ENCODE results near the gene NEMP1.
"Not testable (repeated sequence)": the region's sequence is repeated elsewhere in the genome, so short reads cannot be mapped to it uniquely, and the experiment has no call there.

Gene NEMP1

DNA sequence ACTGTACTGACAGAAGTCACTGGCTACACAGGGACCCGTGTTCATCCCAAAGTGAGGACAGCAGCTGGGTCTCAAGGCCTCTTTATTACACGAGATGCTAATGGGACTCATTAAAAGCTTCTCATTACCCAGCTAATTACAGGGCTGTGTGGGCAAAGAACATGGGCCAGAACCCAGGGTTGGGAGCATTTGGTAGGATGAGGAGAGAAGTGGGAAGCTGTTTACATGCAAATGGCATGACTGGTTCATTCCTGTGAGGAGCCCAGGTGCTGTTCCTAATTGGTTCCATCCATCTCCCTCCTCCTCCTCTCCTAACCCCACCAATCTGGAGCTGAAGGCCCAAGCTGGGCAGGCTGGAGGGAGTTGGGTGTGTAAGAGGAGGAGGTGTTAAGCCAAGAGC lies 53.4 kb downstream of the NEMP1 start:
- TF ChIP-seq, protein P1, sequence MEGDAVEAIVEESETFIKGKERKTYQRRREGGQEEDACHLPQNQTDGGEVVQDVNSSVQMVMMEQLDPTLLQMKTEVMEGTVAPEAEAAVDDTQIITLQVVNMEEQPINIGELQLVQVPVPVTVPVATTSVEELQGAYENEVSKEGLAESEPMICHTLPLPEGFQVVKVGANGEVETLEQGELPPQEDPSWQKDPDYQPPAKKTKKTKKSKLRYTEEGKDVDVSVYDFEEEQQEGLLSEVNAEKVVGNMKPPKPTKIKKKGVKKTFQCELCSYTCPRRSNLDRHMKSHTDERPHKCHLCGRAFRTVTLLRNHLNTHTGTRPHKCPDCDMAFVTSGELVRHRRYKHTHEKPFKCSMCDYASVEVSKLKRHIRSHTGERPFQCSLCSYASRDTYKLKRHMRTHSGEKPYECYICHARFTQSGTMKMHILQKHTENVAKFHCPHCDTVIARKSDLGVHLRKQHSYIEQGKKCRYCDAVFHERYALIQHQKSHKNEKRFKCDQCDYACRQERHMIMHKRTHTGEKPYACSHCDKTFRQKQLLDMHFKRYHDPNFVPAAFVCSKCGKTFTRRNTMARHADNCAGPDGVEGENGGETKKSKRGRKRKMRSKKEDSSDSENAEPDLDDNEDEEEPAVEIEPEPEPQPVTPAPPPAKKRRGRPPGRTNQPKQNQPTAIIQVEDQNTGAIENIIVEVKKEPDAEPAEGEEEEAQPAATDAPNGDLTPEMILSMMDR (conservative IDR thresholded peaks at IDR 0.05; ENCODE audit: low read depth, low read length): no peak
- no peak overlapping the region for H2AFZ ChIP-seq (ENCODE audit: low read depth)
- H3K79me2 ChIP-seq (ENCODE audit: insufficient read depth, low read depth): no peaks in the 10 kb centered on the region
- H3K4me1 ChIP-seq (ENCODE audit: low read depth, poor library complexity, severe bottlenecking): no peaks in the 10 kb centered on the region
- H4K20me1 ChIP-seq (ENCODE audit: insufficient read depth): no peaks in the 10 kb centered on the region
- peaks cover 6% of the 10 kb centered on the region; the same call in 1 of the 2 replicates for H3K27me3 ChIP-seq (ENCODE audit: insufficient read depth, low read depth)
- no peaks in the 10 kb centered on the region for H3K36me3 ChIP-seq (ENCODE audit: insufficient read depth)
- H3K4me3 ChIP-seq (IDR thresholded peaks at IDR 0.05; ENCODE audit: insufficient read depth, low read depth, low read length): no peak overlapping the region
- H3K4me2 ChIP-seq: no peak overlapping the region
- no peak overlapping the region for H3K27ac ChIP-seq
- no peak overlapping the region for H3K9ac ChIP-seq

DNA sequence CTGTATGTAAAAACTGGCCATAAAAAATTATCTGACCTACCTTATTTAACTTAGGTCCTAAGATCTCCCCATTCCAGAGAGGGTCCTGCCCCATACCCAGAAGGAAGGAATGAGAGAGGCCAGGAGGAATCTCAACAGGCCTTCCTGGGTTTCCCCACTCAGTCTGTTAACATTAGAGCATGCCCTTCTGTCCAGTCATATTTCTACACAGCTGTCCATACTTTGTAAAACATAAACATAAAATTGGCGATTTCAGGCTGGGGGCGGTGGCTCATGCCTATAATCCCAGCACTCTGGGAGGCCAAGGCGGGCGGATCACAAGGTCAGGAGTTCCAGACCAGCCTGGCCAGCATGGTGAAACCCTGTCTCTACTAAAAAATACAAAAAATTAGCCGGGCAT lies 56.3 kb downstream of the NEMP1 start:
- not testable (repeated sequence) for H3K4me1 ChIP-seq (ENCODE audit: low read depth, poor library complexity, severe bottlenecking); H2AFZ ChIP-seq (ENCODE audit: low read depth); H3K79me2 ChIP-seq (ENCODE audit: insufficient read depth, low read depth); H3K27me3 ChIP-seq (ENCODE audit: insufficient read depth, low read depth); H3K9ac ChIP-seq; H3K4me3 ChIP-seq (IDR thresholded peaks at IDR 0.05; ENCODE audit: insufficient read depth, low read depth, low read length); H3K4me2 ChIP-seq; H4K20me1 ChIP-seq (ENCODE audit: insufficient read depth); H3K27ac ChIP-seq; H3K36me3 ChIP-seq (ENCODE audit: insufficient read depth)

DNA sequence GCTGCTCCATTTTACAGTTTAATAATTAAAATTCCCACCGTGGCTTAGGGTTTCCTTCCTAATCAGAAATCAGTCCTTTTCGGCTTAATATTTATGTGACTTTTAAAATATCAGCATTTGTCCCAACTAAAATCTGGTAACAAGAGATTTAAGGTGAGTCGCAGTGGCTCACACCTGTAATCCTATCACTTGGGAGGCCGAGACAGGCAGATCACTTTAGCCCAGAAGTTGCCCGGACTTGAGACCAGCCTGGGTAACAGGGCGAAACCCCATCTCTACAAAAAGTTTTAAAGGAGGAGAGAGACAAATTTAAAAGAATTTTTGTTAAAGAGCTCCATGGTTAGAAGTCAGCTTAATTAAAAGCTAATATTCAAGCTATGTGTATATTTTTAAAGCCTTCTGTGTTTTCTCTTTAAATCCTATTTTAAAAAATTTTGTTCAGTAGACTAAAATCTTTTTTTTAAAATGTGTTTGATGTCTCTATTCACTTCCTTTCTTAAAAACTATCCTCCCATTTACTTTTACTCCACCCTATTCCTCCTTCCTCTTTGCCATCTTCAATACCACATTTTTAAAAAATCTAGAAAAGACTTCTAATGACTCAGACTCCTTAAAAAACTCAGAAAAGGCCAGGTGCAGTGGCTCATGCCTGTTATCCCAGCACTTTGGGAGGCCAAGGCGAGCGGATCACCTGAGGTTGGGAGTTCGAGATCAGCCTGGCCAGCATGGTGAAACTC lies 58.4 kb downstream of the NEMP1 start:
- no peak overlapping the region for H2AFZ ChIP-seq (ENCODE audit: low read depth)
- H3K4me3 ChIP-seq (IDR thresholded peaks at IDR 0.05; ENCODE audit: insufficient read depth, low read depth, low read length): no peak overlapping the region
- H3K36me3 ChIP-seq (ENCODE audit: insufficient read depth): no peaks in the 10 kb centered on the region
- no peak overlapping the region for H3K27ac ChIP-seq
- H3K27me3 ChIP-seq (ENCODE audit: insufficient read depth, low read depth): peaks cover 1% of the 10 kb centered on the region; the same call in 1 of the 2 replicates
- TF ChIP-seq, protein P1 (conservative IDR thresholded peaks at IDR 0.05; ENCODE audit: low read depth, low read length): no peak
- no peak overlapping the region for H3K4me2 ChIP-seq
- no peak overlapping the region for H3K9ac ChIP-seq
- no peaks in the 10 kb centered on the region for H3K79me2 ChIP-seq (ENCODE audit: insufficient read depth, low read depth)
- no peaks in the 10 kb centered on the region for H4K20me1 ChIP-seq (ENCODE audit: insufficient read depth)
- H3K4me1 ChIP-seq (ENCODE audit: low read depth, poor library complexity, severe bottlenecking): no peaks in the 10 kb centered on the region

DNA sequence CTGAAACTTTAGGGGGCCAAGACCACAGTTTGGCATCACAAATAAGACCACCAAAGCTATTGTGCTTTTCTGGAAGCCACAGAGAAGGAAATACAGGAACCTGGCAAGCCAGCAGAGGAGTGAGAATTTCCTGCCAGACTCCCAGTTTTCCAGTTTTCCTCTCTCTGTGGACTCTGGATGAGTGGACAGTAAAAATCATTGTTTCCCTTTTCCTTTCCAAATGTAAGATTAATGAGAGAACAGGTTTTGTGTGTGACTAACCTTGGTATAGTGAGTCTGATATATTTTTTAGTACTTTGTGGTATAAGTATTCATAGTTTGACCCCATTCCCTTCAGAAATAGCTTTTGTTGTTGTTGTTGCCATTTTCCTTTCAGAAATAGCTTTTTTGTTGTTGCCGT lies 59.7 kb downstream of the NEMP1 start:
- no peaks in the 10 kb centered on the region for H3K36me3 ChIP-seq (ENCODE audit: insufficient read depth)
- no peaks in the 10 kb centered on the region for H4K20me1 ChIP-seq (ENCODE audit: insufficient read depth)
- H2AFZ ChIP-seq (ENCODE audit: low read depth): no peak overlapping the region
- H3K4me3 ChIP-seq (IDR thresholded peaks at IDR 0.05; ENCODE audit: insufficient read depth, low read depth, low read length): no peak overlapping the region
- H3K4me2 ChIP-seq: no peak overlapping the region
- no peaks in the 10 kb centered on the region for H3K79me2 ChIP-seq (ENCODE audit: insufficient read depth, low read depth)
- peaks cover 12% of the 10 kb centered on the region; the same call in 1 of the 2 replicates for H3K27me3 ChIP-seq (ENCODE audit: insufficient read depth, low read depth)
- no peak overlapping the region for H3K27ac ChIP-seq
- no peak overlapping the region for H3K9ac ChIP-seq
- H3K4me1 ChIP-seq (ENCODE audit: low read depth, poor library complexity, severe bottlenecking): no peaks in the 10 kb centered on the region
- TF ChIP-seq, protein P1 (conservative IDR thresholded peaks at IDR 0.05; ENCODE audit: low read depth, low read length): no peak

DNA sequence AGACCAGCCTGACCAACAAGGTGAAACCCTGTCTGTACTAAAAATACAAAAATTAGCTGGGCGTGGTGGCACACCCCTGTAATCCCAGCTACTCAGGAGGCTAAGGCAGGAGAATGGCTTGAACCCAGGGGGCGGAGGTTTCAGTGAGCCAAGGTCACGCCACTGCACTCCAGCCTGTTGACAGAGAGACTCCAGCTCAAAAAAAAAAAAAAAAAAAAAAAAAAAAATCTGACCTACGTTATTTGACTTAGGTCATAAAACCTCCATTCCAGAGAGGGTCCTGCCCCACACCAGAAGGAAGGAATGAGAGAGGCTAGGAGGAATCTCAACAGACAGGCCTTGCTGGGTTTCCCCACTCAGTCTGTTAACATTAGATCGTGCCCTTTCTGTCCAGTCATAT lies 60.2 kb downstream of the NEMP1 start:
- not testable (repeated sequence) for H3K4me1 ChIP-seq (ENCODE audit: low read depth, poor library complexity, severe bottlenecking); H3K79me2 ChIP-seq (ENCODE audit: insufficient read depth, low read depth); H3K9ac ChIP-seq; H3K4me3 ChIP-seq (IDR thresholded peaks at IDR 0.05; ENCODE audit: insufficient read depth, low read depth, low read length); H4K20me1 ChIP-seq (ENCODE audit: insufficient read depth); H3K36me3 ChIP-seq (ENCODE audit: insufficient read depth); H3K27ac ChIP-seq; H2AFZ ChIP-seq (ENCODE audit: low read depth); H3K4me2 ChIP-seq
- peaks cover 18% of the 10 kb centered on the region; the same call in 1 of the 2 replicates for H3K27me3 ChIP-seq (ENCODE audit: insufficient read depth, low read depth)

Data from KMS-11 (cell line).